WTC11 (cell line): ENCODE measurements around the gene LMBR1. TPM values are rescaled to one million over a fixed set of nuclear protein-coding genes. Genes with fewer than 3 reads are reported as not detected.

ENCODE experiments used
- ATAC-seq: fragments of 200-7000 bp; cut with Tn5 transposase; 2 replicates; pipeline ENCODE4 v1.10.0; 2021; ENCODE audit warnings: mild to moderate bottlenecking, moderate library complexity
- CTCF ChIA-PET: fragments of 300-600 bp; sonication (Branson Sonifier 250); formaldehyde crosslinking; loops from one replicate; lab custom pipeline; 2021; ENCODE audit warnings: antibody characterized with exemption; lab: Charles Lee
- POLR2A ChIA-PET: fragments of 350-600 bp; sonication (Branson Sonifier 250); formaldehyde crosslinking; loops from one replicate; lab custom pipeline; 2021; ENCODE audit warnings: antibody characterized with exemption; lab: Charles Lee
- DNase-seq: peaks from one replicate; pipeline ENCODE4 v3.0.0; 2021; ENCODE audit warnings: low spot score
- H3K27ac Mint-ChIP-seq: 2 replicates; pipeline ENCODE4 v1.8.0; 2021; ENCODE audit warnings: mixed read lengths
- H3K27me3 Mint-ChIP-seq: 2 replicates; pipeline ENCODE4 v1.8.0; 2021; ENCODE audit warnings: low read depth, mild to moderate bottlenecking, moderate library complexity, mixed read lengths
- H3K36me3 Mint-ChIP-seq: 2 replicates; pipeline ENCODE4 v1.8.0; 2021; ENCODE audit warnings: mixed read lengths
- H3K4me1 Mint-ChIP-seq: 2 replicates; pipeline ENCODE4 v1.8.0; 2022; ENCODE audit warnings: mixed read lengths
- H3K4me3 Mint-ChIP-seq: 2 replicates; pipeline ENCODE4 v1.8.0; 2021; ENCODE audit warnings: mild to moderate bottlenecking, moderate library complexity, mixed read lengths
- H3K9me3 Mint-ChIP-seq: 2 replicates; pipeline ENCODE4 v1.8.0; 2021; ENCODE audit warnings: mixed read lengths
- ATF3 ChIP-seq: sonication (generic); formaldehyde crosslinking; conservative IDR thresholded peaks from 2 replicates; pipeline ENCODE4 v1.8.1; 2022; ENCODE audit warnings: mild to moderate bottlenecking, missing genetic modification reagents
- CTCF ChIP-seq: fragments of 200-600 bp; IDR thresholded peaks from 2 replicates; pipeline ENCODE4 v1.8.0; 2022; ENCODE audit warnings: antibody characterized with exemption
- ELF4 ChIP-seq: sonication (generic); formaldehyde crosslinking; IDR thresholded peaks from 2 replicates; pipeline ENCODE4 v1.8.1; 2022; ENCODE audit warnings: low read depth, mild to moderate bottlenecking, moderate library complexity, missing genetic modification reagents
- FOXJ3 ChIP-seq: sonication (generic); formaldehyde crosslinking; IDR thresholded peaks from 2 replicates; pipeline ENCODE4 v1.9.0; 2021; ENCODE audit warnings: missing genetic modification reagents, mild to moderate bottlenecking, borderline replicate concordance
- HMGA2 ChIP-seq: fragments of 250-450 bp; sonication (Bioruptor Pico); IDR thresholded peaks from 2 replicates; pipeline ENCODE4 v1.4.0; 2021; ENCODE audit warnings: mild to moderate bottlenecking, moderate library complexity
- HMGXB4 ChIP-seq: sonication (generic); formaldehyde crosslinking; IDR thresholded peaks from 2 replicates; pipeline ENCODE4 v1.8.1; 2023; ENCODE audit warnings: mild to moderate bottlenecking, moderate library complexity, missing genetic modification reagents
- NFE2L1 ChIP-seq: sonication (generic); formaldehyde crosslinking; IDR thresholded peaks from 2 replicates; pipeline ENCODE4 v1.8.1; 2023; ENCODE audit warnings: missing genetic modification reagents
- NFYB ChIP-seq: sonication (generic); formaldehyde crosslinking; conservative IDR thresholded peaks from 2 replicates; pipeline ENCODE4 v1.8.0; 2022; ENCODE audit warnings: low read depth, missing genetic modification reagents
- NR2C2 ChIP-seq: sonication (generic); formaldehyde crosslinking; IDR thresholded peaks from 2 replicates; pipeline ENCODE4 v1.8.0; 2022; ENCODE audit warnings: mild to moderate bottlenecking, missing genetic modification reagents
- OVOL2 ChIP-seq: fragments of 250-450 bp; sonication (Bioruptor Pico); IDR thresholded peaks from 2 replicates; pipeline ENCODE4 v1.9.0; 2021; ENCODE audit warnings: mild to moderate bottlenecking, borderline replicate concordance
- SMAD4 ChIP-seq: sonication (generic); formaldehyde crosslinking; IDR thresholded peaks from 2 replicates; pipeline ENCODE4 v1.8.0; 2022; ENCODE audit warnings: mild to moderate bottlenecking, missing genetic modification reagents
- USF2 ChIP-seq: sonication (generic); formaldehyde crosslinking; IDR thresholded peaks from 2 replicates; pipeline ENCODE4 v1.8.1; 2023; ENCODE audit warnings: mild to moderate bottlenecking, missing genetic modification reagents, moderate library complexity
- ZNF138 ChIP-seq: sonication (generic); formaldehyde crosslinking; conservative IDR thresholded peaks from 2 replicates; pipeline ENCODE4 v1.8.1; 2022; ENCODE audit warnings: mild to moderate bottlenecking, moderate library complexity, missing genetic modification reagents
- ZNF219 ChIP-seq: sonication (generic); formaldehyde crosslinking; IDR thresholded peaks from 2 replicates; pipeline ENCODE4 v1.8.0; 2023; ENCODE audit warnings: missing genetic modification reagents, mild to moderate bottlenecking, borderline replicate concordance
- ZNF416 ChIP-seq: fragments of 250-450 bp; sonication (Bioruptor Pico); IDR thresholded peaks from 2 replicates; pipeline ENCODE4 v1.9.0; 2021; ENCODE audit warnings: mild to moderate bottlenecking, inconsistent platforms
- ZNF423 ChIP-seq: fragments of 250-450 bp; sonication (Bioruptor Pico); IDR thresholded peaks from 2 replicates; pipeline ENCODE4 v2.1.2; 2022; ENCODE audit warnings: mild to moderate bottlenecking, moderate library complexity
- ZNF512 ChIP-seq: sonication (generic); formaldehyde crosslinking; IDR thresholded peaks from 2 replicates; pipeline ENCODE4 v1.8.1; 2022; ENCODE audit warnings: missing genetic modification reagents, borderline replicate concordance
- total RNA-seq: library from RNA; stranded (reverse); gene quantifications from 3 replicates; pipeline ENCODE4 v1.2.3, GENCODE V29; 2021

The LMBR1 gene
- total RNA-seq, 1 experiment from 2014 or later, result 55.6 TPM

GRCh38 chr7:156764766-156765165, 128.2 kb downstream of the LMBR1 start:
- peaks cover 21% of the 10 kb centered on the region for H3K36me3 Mint-ChIP-seq
- ATAC-seq (no peak), DNase-seq (no peak)
- CTCF ChIA-PET, result no interaction called here
- peaks cover 10% of the 10 kb centered on the region for H3K4me1 Mint-ChIP-seq
- H3K27ac Mint-ChIP-seq, result no peak overlapping the region
- H3K9me3 Mint-ChIP-seq, result peaks cover 6% of the 10 kb centered on the region
- TF ChIP-seq HMGA2 (CRISPR knock-in tag) (no peak), NFYB (CRISPR knock-in tag) (no peak), USF2 (CRISPR knock-in tag) (no peak), ELF4 (CRISPR knock-in tag) (no peak), CTCF (no peak), ZNF512 (no peak), OVOL2 (CRISPR knock-in tag) (no peak), ZNF423 (no peak)
- POLR2A ChIA-PET, result no interaction called here
- H3K27me3 Mint-ChIP-seq, result no peaks in the 10 kb centered on the region
- no peak overlapping the region for H3K4me3 Mint-ChIP-seq

GRCh38 chr7:156764016-156764669, 128.8 kb downstream of the LMBR1 start:
- ChIA-PET POLR2A (no interaction called here), CTCF (interaction anchor here (0.8 to 2.3 kb wide), 7 partner anchors 10 to 204 kb away, joined by 3 to 11 read pairs (median 4); no protein-coding TSS in a partner anchor)
- DNase-seq (peak; percentile 56), ATAC-seq (peak; percentile 97)
- Mint-ChIP-seq H3K4me1 (peaks cover 3% of the 10 kb centered on the region), H3K4me3 (no peak overlapping the region), H3K9me3 (peaks cover 10% of the 10 kb centered on the region), H3K36me3 (peaks cover 27% of the 10 kb centered on the region), H3K27me3 (no peaks in the 10 kb centered on the region), H3K27ac (no peak overlapping the region)
- no peak for TF ChIP-seq NFE2L1 (CRISPR knock-in tag)
- TF ChIP-seq ZNF138 (CRISPR knock-in tag), result no peak
- TF ChIP-seq ATF3 (CRISPR knock-in tag), result no peak
- TF ChIP-seq SMAD4 (CRISPR knock-in tag), result no peak
- TF ChIP-seq ZNF416 (CRISPR knock-in tag), result no peak
- TF ChIP-seq HMGXB4 (CRISPR knock-in tag), result no peak
- TF ChIP-seq FOXJ3, result no peak
- no peak for TF ChIP-seq ZNF512
- TF ChIP-seq NR2C2 (CRISPR knock-in tag), result no peak
- no peak for TF ChIP-seq ZNF219 (CRISPR knock-in tag)
